GM21447 (cell line): Measurements from ENCODE around the gene UBE2V1.
"Not testable (repeated sequence)": the region's sequence is repeated elsewhere in the genome, so short reads cannot be mapped to it uniquely, and the experiment has no call there.

Source experiments
- ATAC-seq: cut with Tn5 transposase; IDR thresholded peaks from one replicate; pipeline ENCODE4 v1.9.1; 2021; ENCODE audit not compliant: unreplicated experiment

Gene UBE2V1

GRCh38 chr20:50138120-50138478 lies 25.1 kb upstream of the UBE2V1 start:
- ATAC-seq, result no peak

GRCh38 chr20:50137702-50138101 lies 24.8 kb upstream of the UBE2V1 start:
- not testable (repeated sequence) for ATAC-seq

DNA sequence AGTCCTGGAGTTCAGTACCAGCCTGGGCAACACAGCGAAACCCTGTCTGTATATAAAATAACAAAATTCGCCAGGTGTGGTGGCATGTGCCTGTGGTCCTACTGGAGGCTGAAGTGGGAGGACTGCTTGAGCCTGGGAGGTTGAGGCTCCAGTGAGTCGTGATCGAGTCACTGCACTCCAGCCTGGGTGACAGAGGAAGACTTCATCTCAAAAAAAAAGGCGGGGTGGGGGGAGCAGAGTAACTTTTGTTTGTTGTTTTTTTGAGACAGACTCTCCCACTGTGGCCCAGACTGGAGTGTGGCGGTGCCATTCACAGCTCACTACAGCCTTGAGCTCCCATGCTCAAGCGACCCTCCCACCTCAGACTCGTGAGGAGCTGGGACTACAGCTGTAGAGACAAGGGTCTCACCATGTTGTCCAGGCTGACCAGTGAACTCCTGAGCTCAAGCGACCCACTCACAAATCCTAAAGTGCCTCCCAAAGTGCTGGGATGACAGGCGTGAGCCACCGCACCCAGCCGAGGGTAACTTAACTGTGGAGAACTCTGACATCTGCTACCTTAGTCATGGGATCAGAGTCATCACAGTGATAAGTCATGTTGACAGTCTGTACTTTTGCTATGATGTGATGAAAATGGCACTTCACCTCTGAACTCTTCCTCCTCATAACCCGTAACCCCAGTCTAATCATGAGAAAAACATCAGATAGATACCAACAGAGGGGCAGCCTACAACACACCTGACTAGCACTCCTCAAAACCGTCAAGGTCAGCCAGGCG lies 24.1 kb upstream of the UBE2V1 start:
- ATAC-seq, result no peak

- not testable (repeated sequence) for ATAC-seq
Observed at GRCh38 chr20:50135157-50135556, 22.2 kb upstream of the UBE2V1 start.

- ATAC-seq, result no peak
Observed at GRCh38 chr20:50133474-50134217, 20.7 kb upstream of the UBE2V1 start.

DNA sequence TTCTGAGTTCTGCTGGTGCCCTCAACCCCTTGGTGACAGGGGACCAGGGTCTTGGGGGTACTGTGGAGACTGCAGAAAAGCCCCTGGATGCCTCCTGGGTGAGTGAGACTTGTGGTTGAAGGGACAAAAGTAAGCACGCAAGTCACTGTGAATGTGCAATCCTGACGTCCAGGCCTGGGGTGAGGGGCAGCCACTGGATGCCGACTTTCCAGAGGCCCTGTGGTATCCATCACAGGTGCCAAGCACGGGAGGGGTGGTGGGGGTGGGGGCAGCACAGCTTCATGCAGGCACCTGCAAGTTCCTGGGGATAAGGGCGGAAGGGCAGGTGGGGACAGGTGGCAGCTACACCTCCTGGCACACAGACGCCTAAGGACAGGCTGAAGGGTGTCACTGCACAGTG lies 20.1 kb upstream of the UBE2V1 start:
- ATAC-seq, result no peak

GRCh38 chr20:50130995-50131394 lies 18.0 kb upstream of the UBE2V1 start:
- ATAC-seq, result no peak

DNA sequence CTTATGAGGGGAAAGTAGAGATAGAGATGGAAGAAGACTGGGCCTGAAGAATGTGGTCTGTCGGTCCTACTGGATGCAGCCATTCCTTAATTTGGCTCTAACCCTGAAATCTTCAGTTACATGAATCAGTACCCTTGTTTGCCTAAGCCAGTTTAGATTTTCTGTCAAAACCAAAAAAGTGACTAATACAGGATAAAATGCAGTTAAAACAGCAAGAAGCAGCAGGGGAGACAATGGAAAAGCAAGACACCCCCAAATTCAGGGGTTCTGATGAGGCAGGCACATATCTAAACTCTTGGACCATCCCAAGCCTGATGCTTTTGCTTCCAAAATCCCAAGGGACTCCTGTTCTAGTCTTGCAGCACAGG lies 17.4 kb upstream of the UBE2V1 start:
- ATAC-seq, result no peak

DNA sequence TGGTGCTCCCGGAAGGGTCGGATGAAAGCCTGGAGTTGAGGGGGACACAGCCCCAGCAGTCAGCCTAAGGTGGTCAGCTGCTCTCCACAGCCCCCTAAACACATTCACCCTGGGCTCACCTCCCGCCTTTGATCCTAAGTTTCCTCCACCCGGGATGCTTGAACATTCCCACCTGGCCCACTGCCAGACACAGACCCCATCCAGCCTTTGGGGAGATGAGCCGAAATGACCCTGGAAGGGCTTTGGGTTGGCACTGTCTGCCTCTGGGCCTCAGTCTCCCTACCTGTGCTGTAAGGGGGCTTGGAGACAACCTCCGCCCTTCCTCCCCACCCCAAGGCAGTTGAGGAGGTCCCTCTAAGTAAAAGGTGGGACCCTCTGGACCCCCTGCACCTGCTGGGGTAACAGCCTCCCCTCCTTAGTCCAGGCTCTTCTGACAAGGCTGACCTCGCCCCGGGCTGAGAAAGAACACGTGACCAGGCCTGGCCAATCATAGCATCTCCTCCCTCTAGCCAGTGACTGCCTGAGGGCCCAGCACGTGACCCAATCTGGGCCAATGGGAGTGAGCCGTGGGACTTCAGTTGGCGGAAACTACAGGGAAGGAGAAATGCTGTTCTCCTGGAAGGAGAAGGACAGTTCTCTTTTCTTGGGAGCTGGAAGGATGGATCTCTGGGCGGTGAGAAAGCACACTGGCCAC lies 16.9 kb upstream of the UBE2V1 start:
- no peak for ATAC-seq

DNA sequence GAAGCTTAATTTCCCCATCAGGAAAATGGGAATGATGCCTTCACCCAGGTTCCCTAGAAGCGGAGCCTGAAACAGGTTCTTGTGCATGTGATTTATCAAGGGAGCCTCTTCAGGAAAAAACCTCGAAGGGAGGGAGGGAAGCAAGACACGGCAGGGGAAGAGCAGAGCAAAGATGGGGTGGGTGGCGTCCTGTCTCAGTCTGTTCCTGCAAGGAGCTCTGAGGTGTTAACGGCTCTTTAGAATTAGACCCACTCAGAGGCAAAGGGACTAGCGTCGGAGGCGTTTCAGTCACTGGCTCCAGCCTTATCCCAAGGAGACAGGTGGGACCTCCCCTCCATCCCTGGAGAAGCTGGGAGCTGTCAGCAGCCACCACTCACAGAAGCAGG lies 15.6 kb upstream of the UBE2V1 start:
- ATAC-seq, result no peak

- ATAC-seq, result no peak
Observed at GRCh38 chr20:50127587-50128519, 14.9 kb upstream of the UBE2V1 start.

DNA sequence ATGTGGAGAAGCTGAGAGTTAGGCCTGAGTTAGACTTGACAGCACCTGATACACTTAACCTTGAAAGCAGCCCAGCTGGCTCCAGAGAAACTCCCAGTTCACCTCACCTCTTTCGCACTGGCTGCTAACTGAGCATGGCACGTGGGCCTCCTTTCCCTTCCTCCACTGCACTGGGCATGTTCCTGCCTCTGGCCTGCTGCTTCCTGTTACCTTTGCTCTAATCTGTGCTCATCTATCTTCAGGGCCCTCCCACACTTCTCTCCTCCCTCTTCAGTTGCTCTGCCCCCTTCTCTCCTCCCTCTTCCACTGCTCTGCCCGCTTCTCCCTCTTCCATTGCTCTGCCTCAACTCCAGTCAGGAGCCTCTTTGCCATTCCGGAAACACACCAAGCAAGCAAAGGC lies 13.7 kb upstream of the UBE2V1 start:
- ATAC-seq, result no peak

GRCh38 chr20:50125279-50125678 lies 12.3 kb upstream of the UBE2V1 start:
- no peak for ATAC-seq

GRCh38 chr20:50124496-50124895 lies 11.5 kb upstream of the UBE2V1 start:
- ATAC-seq, result no peak

GRCh38 chr20:50123418-50123817 lies 10.5 kb upstream of the UBE2V1 start:
- no peak for ATAC-seq

DNA sequence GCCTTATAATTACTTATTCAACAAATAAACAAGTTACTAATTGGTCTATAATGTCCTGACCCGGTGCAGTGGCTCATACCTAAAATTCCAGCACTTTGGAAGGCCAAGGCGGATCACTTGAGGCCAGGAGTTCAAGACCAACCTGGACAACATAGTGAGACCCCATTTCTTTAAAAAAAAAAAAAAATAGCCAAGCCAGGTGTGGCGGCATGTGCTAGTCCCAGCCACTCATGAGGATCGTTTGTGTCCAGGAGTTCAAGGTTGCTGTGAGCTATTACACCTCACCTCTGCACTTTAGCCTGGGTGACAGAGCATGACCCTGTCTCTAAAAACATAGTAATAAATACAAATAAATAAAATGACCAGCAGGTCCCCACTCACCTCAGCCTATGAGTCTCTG lies 9.8 kb upstream of the UBE2V1 start:
- no peak for ATAC-seq

DNA sequence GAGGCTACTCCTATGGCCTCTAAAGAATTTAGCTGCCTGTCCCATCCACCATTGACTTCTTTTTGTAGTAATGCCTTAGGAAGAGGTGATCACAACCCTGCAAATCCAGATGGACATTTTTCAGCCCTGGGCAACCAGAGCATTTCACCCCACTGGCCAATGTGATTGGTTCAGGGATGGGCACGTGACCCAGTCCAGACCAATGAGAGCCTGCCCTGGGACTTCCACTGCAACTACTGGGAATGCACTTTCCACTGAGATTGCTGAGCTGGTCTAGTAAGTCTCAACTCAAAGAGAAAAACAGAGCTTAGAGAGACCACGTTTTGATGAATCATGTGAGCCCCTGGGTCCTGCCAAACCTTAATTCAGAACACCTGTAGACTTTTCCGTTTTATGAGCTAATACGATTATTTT lies 8.9 kb upstream of the UBE2V1 start:
- no peak for ATAC-seq

GRCh38 chr20:50120935-50121693 lies 8.2 kb upstream of the UBE2V1 start:
- ATAC-seq, result no peak

DNA sequence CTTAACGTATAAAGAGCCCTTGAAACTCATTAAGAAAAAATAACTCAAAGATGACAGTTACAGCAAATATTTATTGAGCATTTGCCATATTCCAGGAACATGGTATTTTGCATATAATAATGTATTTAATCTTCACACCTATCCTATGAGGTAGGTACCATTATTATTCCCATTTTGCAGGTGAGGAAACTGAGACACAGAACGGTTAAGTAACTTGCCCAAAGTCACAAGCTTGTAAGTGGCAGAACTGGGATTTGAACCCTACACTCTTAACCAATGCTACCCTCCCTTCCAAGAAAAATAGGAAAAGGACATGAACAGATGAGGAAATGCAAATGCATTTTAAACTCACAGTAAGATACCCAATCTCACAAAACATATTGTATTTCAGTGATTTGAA lies 5.3 kb upstream of the UBE2V1 start:
- ATAC-seq, result no peak

GRCh38 chr20:50116368-50116999 lies 3.5 kb upstream of the UBE2V1 start:
- ATAC-seq, result no peak
